Stimulated activated naive CD4-positive, alpha-beta T cell (primary cell): Measurements from ENCODE around the gene ZRANB1.
A peak's percentile ranks its signal among the peaks of the same experiment; 100 is the strongest.
"Not testable (repeated sequence)": the region's sequence is repeated elsewhere in the genome, so short reads cannot be mapped to it uniquely, and the experiment has no call there.

Experiments
- DNase-seq, 6 experiments: peaks; one replicate each; lab custom pipeline; 2025; lab: John Stamatoyannopoulos, UW

The ZRANB1 gene

DNA sequence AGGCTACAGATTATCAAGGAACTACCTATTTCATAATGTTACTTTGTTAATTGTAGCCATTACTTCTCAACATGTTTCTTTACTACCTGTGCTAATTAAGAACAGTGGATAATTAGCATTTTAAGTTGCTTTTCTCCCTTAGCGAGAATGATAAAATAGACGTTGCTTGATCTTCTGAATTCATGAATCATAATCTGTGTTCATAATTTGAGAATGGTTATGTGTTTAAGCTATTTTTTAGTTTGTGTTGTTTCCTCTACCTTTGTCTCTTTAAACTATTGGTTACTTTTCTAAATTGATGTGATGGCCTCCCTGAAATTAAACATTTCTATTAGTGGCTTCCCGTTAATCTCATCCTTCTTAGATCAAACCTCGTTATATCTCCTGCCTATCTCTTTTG, at the start of gene ZRANB1:
Gene ZRANB1 (plus strand): TSS at position 301 of the 400 bp plus-strand sequence. CDS start 371 bp downstream, outside the sequence.
- DNase-seq = no peak

DNA sequence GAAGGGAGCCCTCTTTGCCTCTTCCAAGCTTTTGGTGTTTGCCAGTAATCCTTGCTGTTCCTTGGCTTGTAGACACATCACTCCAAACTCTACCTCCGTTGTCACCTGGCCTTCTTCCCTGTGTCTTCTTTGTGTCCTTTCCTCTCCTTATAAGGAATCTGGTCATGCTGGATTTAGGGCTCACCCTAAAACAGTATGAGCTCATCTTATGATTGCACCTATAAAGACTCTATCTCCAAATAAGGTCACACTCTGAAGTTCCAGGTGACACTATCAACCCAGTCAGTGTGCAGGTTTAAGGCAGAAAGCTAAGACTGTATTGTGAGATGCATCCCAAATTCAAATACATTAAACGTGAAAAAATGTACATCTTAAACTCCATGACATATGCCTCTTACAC, 49.0 kb upstream of the ZRANB1 start:
- DNase-seq = no peak

DNA sequence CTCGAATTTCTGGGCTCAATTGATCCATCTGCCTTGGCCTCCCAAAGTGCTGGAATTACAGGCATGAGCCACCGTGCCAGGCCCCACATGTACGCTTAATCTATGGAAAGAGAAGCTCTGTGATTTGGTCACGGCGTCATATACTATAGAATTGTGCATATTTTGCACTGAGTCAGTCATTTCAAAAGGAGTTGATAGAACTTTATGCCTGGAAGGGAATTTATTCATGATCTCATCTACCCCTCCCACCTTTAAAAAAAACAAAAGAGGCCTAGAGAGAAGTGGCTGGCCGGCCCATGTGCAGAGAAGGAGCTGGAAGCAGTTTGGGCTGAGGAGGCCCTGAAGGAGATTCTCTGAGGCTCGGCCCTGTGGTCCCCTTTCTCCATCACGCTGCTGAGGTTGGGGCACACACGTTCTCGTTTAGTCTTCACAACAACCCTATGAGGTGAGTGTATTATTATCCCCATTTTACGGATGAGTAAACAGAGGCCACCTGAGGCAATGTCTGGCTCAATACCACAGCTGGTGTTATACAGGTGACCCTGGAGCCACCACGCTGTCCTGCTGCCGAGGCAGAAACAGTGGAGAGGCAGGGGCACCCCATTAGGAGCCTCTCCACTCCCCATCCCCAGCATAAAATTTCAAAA, 47.2 kb upstream of the ZRANB1 start:
- no peak for DNase-seq

DNA sequence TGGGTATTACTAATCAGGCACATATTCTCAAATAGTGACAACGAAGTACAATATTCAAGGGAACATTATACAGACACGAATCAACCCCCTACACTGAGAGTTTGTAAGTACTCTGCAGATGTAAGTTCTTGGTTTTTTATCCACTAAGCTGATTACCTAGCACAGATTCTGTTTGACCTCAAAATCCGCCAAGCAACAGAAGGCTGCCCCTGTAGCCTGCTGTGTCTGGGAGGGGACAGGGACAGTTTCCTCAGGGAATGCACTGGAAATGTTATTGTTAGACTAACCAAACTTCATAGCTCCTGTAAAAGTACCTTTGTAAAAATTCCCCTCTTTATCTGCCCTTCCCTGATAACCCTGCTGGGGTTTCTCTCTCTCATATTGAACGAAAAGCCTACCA, 45.2 kb upstream of the ZRANB1 start:
- no peak for DNase-seq

DNA sequence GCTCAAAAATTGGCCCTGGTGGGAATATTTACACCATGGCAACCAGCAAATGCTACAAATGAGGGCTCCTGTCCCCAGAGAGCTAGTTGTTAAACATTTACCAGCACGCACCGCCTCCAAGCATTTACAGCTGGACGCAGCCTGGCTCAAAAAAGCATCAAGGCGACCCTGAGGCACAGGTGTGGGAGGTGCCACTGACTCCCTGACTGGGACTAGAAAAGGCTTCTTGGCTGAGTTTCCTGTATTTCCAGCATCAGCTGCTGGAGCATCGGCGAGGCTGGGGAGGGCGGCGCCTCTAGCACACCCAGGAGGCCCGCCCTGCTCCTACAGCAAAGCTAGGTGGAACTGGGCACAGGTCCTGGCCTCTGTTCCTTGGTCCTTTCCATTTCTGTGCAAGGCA, 43.5 kb upstream of the ZRANB1 start:
- no peak for DNase-seq

DNA sequence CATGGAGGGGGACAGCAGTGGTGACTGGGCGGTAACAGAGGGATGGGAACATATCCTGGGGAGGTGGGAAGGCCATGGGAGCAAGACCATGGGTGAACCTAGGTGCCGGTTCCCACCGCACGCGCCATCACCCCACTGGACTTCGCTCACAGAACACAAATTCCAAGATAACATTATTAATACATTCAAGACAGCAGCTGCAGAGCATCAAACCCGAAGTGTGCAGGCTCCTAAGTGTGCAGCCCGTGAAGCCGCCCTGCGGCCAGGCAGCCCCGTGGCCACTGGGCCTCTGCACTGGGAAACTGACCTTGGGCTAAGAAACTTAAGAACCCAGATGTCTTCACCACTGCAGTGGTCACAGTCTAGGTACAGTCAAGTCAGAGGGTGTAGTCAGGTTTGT, 42.8 kb upstream of the ZRANB1 start:
- DNase-seq = no peak

DNA sequence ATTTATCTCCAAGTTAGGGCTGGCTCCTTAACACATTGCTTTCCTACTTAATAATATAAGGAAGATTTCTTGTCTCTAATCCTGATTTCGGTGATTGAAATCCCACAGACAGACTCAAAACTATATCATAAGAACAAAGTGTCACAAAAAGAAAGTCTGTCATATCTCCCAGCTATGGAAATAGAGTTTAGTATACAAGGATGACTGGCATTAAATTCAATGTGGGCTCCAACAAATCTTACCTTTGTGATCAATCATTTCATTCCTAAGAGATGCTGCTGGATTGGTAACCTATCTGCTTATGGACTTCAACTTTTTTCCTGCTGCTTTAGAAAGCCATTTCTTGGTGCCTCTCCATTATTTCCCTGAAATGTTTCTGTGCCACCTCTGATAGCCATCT, 39.5 kb upstream of the ZRANB1 start:
- DNase-seq = no peak

DNA sequence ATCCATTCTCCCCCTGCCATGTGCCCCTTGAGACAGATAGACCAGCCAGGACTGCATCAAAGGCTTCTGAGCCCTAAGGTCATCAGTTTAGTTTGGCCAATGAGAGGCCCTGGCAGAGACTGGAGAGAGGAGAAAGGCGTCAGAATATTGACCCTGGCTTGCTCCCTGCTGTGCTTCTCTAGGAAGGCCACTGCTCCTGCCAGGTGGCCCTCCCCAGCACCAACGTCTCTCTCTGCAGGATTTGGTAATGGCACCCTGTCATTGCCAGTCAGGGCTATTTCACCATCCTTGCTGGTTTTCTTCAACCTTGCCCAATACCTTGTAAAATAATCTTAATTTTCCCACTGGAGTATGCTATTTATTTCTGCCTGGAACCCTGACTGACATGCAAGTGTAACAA, 38.8 kb upstream of the ZRANB1 start:
- no peak for DNase-seq

DNA sequence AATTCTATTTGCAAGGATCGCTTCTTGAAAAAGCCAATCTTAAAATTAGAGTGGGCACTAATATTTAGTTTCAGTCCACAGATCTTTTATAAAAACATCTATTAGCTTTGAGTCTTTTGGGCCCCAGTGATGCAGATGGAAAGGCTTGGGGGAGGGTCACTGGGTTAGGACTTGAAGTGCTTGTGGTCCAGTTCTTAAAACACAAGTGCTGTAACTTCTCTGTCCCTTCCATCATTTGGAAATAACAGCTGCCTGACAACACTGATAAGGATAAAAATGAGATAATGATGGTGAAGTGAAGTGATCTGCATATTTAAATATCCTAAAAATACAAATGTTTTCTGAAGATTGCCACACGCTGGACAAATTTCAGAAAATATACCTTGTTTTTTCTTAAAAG, 37.1 kb upstream of the ZRANB1 start:
- no peak for DNase-seq

DNA sequence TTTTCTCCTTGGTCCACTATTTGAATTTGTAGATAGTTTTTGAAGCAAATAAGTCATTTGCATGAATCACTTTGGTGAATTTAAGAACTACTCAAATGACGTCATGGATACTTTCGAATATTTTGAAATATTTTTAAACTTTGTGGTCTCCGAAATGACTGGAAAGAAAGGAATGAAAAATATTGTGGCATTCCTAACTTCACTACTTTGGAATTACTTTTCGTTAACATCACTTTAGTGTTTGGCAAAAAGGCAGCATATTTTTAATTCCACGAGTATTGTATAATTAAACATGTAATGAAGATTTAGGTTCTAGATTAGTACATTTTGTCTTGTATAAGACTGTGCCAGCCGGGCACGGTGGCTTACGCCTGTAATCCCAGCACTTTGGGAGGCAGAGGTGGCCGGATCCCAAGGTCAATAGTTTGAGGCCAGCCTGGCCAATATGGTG, 35.3 kb upstream of the ZRANB1 start:
- no peak for DNase-seq

DNA sequence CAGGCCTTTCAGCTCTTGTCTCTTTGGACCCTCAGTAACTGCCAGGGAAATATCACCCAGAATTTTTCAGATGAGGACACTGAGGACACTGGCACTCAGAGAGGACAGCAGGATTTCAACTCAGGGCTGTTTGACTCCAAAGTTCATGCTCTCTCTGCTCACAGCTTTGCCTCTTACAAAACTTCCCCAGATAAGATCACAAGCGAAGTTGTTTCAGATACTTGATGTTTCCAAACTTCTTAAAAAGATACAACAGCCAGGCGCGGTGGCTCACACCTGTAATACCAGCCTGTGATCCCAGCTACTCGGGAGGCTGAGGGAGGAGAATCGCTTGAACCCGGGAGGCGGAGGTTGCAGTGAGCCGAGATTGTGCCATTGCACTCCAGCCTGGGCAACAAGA, 32.4 kb upstream of the ZRANB1 start:
- no peak for DNase-seq

DNA sequence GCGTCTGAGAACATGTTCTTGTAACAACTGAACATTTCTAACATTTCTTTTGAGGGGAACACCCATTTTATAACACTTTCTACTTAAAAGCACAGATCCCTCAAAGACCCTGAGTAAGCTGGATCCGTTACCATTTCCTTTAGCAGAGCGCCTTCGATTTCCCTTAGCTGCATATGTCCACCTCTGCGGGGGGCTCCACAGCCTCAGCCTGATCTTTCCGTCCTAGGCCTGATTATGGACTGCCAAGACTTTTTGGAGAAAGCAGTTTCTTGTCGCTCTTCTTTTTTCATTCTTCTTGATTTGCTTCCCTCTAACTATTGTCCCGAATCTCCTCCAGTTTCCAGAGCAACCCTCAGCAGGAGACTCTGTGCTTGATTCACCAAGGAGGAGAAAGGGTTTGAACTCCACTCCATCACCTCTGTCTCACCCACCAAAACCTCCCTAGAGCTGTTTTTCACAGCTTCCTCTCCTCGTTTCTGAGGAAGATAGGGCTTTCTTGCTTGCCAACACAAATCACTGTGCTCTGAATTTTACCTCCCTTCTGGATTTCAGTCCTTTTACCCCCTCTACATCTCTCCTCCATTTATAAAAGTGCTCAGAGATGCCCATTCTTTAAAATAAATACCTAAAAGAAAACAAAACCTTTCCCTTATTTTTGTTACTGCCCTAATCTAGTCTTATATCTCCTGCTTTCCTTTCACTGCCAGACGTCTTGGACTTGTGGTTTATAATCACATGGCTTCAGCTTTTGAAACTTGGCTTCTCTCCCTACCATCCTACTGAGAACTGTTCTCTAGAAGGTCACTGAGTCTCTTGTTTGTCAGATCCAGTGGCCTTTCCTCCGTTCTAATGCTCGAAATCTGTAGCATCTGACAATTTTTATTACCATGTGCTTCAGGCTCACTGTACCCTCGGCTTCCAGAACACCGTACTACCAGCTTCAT, 30.5 kb upstream of the ZRANB1 start:
- no peak for DNase-seq

DNA sequence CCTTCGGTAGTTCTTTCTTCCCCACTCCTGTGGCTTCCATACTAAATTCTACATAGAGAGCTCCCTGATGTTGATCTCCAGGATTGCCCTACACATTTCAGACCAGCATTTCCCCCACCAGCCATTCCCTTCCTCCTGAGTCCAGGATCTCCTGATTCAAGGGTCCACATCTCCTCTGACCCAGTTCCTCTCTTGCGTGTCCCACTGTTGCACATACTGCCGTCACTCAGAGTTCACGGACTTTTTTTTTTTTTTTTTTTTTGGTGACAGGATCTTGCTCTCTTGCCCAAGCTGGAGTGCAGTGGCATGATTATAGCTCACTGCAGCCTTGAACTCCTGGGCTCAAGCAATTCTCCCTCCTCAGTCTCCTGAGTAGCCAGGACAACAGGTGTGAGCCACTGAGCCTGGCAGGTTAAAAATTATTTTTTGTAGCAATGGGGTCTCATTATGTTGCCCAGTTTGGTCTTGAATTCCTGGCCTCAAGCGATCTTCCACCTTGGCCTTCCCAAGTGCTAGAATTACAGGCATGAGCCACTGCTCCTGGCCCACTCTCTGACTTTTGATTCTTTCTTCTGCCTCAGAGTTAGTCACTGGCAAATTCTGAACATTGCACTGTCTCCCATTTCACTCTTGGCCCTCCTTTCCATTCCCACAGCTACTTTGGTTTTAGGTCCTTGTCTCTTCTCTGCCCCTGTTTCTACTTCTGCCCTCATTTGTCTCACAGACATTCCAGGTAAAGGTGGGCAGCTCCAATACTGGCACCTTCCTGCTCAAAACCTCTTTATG, 29.6 kb upstream of the ZRANB1 start:
- no peak for DNase-seq

DNA sequence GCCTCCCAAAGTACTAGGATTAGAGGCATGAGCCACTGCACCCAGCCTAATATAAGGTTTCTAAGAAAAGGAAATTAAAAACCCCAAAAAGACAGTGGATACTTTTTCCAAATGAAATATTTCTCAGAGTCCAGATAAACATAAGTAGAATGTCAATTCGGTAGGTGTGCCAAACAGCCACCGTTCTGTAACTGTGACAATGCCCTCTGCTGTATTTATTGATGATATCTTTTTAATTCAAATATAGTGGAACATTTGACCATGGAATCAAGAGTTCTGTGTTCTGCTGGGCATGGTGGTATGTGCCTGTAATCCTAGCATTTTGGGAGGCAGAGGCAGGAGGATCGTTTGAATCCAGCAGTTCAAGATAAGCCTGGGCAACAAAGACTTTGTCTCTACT, 28.8 kb upstream of the ZRANB1 start:
- DNase-seq = no peak

DNA sequence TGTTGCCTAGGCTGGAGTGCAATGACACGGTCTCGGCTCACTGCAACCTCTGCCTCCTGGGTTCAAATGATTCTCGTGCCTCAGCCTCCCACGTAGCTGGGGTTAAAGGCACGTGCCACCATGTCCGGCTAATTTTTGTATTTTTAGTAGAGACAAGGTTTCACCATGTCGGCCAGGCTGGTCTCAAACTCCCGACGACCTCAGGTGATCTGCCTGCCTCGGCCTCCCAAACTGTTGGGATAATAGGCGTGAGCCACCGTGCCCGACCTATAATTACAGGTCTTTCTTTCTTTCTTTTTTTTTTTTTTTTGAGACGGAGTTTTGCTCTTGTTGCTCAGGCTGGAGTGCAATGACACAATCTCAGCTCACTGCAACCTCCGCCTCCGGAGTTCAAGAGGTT, 27.5 kb upstream of the ZRANB1 start:
- not testable (repeated sequence) for DNase-seq

DNA sequence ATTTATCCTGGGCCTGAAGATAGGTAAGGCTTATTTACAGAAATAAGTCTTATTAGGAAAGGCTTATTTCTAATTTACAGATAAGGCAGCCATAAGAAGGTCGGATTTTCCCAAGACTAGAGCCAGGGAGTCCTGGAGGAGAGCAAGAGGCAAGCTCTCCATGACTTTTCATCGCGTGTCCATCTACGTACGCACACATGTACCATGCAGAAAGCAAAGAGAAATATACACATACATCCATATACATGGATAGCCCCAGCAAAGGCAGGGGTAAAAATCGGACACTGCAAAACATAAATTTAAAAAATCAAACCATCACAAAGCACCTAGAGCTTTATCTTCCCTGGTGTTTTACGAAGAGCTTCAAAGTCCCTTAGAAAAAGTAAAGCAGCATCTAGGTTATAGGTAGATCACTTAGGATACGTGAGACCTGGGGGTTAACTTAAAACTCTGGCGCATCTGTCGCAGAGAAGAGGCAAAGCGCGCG, 25.8 kb upstream of the ZRANB1 start:
- DNase-seq = no peak

DNA sequence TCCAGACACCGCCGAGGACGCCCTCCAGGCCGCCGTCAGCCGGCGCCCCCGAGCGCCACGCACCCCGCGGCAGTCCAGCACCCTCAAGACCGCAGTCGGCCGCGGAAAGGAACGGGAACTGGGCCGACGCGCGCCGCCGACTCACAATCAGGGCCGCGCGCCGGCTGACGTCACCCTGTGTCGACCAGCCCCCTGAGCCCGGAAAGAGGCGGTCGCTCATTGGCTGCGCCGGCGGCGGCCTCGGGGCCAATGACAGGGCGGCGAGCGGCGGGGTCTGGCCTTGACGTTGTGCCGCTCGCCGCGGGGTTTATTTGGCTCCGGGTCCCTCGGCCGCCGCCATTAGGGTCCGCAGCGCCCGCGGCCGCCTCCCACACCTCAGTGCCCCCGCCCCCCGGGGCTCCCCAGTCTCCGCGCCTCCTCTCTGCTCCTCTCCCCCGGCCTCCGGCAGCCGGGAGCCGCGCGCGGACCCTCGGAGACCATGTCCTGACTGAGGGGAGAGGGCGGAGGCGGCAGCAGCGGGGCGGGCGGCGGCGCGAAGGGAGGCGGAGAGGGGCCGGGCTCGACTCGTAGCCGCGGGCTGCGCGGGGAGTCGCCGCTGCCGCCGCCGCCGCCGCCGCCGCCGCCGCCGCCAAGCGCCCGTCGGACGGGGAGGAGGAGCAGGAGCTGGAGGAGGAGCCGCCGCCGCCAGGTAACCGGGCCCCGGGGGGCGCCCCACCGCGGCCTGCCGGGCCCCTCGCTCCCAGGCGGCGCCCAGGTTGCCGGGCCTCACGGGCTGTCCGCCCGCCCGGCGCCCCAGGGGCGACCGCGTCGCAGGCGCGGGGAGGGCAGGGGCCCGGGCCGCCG, 25.1 kb upstream of the ZRANB1 start:
- peak; percentile 92 to 97 (median 94) for DNase-seq

DNA sequence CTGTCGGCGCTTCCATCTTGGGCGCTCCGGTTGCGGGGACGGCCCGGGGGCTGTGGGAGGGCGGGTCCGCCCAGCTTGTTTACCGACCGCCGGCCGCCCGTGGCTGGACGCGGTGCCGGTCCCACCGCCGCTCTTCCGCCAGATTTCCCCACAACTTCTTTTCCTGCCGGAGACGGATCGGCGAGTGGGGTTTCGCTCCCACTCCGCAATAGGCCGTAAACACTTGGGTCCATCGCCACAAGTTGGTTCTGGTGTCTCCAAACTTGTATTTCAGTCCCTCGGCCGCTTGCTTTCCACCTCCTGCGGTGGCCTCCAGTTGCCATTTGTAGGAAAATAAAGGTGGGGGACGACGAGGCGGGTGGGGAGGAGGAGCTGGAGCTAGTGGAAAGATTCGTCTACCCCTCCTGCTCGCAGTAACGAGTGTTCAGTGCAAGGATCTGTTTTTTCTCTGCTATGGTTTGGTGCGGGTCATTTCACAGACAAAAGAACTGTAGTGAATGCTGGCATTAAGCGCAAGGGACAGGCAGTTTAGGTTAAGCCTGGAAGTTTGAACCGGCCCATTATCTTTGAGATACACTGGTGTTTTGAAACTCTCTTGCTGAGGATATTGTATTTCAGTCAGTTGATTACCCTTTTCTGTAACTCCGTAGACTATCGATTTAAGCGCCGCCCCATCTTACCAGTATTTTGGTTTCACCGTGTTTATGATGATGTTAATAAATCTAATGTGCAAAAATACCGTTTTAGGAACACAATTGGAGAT, 24.3 kb upstream of the ZRANB1 start:
- peak; percentile 3 to 38 (median 34) for DNase-seq

DNA sequence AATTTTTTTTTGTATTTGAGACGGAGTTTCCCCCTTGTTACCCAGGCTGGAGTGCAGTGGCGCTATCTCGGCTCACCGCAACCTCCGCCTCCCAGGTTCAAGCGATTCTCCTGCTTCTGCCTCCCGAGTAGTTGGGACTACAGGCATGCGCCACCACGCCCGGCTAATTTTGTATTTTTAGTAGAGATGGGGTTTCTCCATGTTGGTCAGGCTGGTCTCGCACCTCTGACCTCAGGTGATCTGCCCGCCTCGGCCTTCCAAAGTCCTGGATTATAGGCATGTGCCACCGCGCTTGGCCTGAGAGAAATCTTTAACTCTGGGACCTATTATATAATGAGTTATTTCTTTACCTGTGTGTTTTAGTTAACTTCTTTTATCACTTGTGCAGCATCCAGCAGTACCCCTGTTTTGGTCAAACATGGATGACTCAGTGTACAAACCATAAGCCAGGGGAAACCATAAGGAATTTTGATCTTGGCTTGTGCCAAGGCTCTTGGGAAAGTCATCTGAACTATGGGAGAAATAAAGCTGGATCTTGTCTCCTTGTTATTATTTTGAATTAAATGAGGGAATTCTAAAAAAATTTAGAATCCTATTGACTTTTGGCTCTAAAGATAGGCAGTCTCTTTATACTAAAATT, 23.6 kb upstream of the ZRANB1 start:
- peak in 1 of 6 experiments; percentile 37 for DNase-seq

DNA sequence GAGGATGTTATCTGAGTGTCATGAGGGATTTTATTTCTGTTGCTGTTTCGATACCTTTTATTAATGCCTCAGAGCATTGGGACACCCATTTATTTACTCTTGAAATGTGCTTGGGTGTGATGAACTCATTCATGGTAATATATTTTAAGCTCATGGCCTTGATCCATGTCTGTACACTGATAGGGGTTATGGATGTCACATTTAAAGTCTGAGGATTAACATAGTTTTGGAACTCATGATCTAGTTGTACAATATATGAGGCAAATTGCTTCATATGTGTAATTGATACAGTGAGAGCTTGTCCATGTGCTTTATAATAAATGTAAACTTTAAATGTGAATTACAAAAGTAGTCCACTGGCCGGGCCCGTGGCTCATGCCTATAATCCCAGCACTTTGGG, 23.0 kb upstream of the ZRANB1 start:
- DNase-seq = no peak
